IMR-90 (cell line): ENCODE measurements around the gene COG8. TPM values are rescaled to one million over a fixed set of nuclear protein-coding genes. Genes with fewer than 3 reads are reported as not detected.

ENCODE experiments used
- ATAC-seq: fragments of 200-7000 bp; cut with Tn5 transposase; 2 replicates; pipeline ENCODE4 v1.9.1; 2020; ENCODE audit warnings: low read depth, mild to moderate bottlenecking, moderate library complexity
- BruUV-seq: library from RNA; stranded (reverse); fragments of 400-500 nt; replicated peaks from 2 replicates; lab custom pipeline; 2021; lab: Mats Ljungman, UMichigan
- CTCF ChIA-PET: fragments of 300-600 bp; formaldehyde crosslinking; extraction: SDS; loops from one replicate; lab custom pipeline; 2021; ENCODE audit warnings: antibody characterized with exemption; lab: Yijun Ruan, JAX
- POLR2A ChIA-PET: fragments of 300-600 bp; sonication (Branson Sonifier 250); formaldehyde crosslinking; loops from one replicate; lab custom pipeline; 2022; ENCODE audit warnings: antibody characterized with exemption; ENCODE audit not compliant: unreplicated experiment; lab: Charles Lee
- DNase-seq: peaks from one replicate; pipeline ENCODE4 v3.0.0; 2013
- H2AFZ ChIP-seq: replicated peaks from 2 replicates; pipeline ENCODE3; 2013; ENCODE audit warnings: low read length, mild to moderate bottlenecking; ENCODE audit not compliant: poor library complexity
- H2AK5ac ChIP-seq: 2 replicates; pipeline ENCODE4 v1.6.1; 2013; ENCODE audit warnings: low read depth, low read length, inconsistent platforms
- H2AK9ac ChIP-seq: replicated peaks from 2 replicates; pipeline ENCODE3; 2013; ENCODE audit warnings: mild to moderate bottlenecking, low read depth, low read length, moderate library complexity; ENCODE audit not compliant: poor library complexity
- H2BK120ac ChIP-seq: 2 replicates; pipeline ENCODE4 v1.6.1; 2013; ENCODE audit warnings: low read depth, low read length, inconsistent platforms
- H2BK15ac ChIP-seq: 3 replicates; pipeline ENCODE4 v1.6.1; 2013; ENCODE audit warnings: low read depth, low read length, inconsistent platforms
- H2BK20ac ChIP-seq: 2 replicates; pipeline ENCODE4 v1.6.1; 2013; ENCODE audit warnings: low read depth, mild to moderate bottlenecking, inconsistent platforms, low read length, moderate library complexity
- H2BK5ac ChIP-seq: 2 replicates; pipeline ENCODE4 v1.6.1; 2013; ENCODE audit warnings: mild to moderate bottlenecking, low read depth, low read length, inconsistent platforms; ENCODE audit not compliant: poor library complexity, severe bottlenecking
- H3K14ac ChIP-seq: replicated peaks from 2 replicates; pipeline ENCODE4 v1.6.1; 2013; ENCODE audit warnings: low read depth, low read length, inconsistent platforms
- H3K18ac ChIP-seq: 2 replicates; pipeline ENCODE4 v1.6.1; 2013; ENCODE audit warnings: low read depth, low read length, control low read depth
- H3K23ac ChIP-seq: 2 replicates; pipeline ENCODE4 v1.6.1; 2013; ENCODE audit warnings: low read depth, low read length, inconsistent platforms
- H3K27ac ChIP-seq: 2 replicates; pipeline ENCODE4 v1.5.1; 2013; ENCODE audit warnings: mild to moderate bottlenecking, control low read depth, low read length; ENCODE audit not compliant: insufficient read depth
- H3K27me3 ChIP-seq: 2 replicates; pipeline ENCODE4 v1.6.1; 2013; ENCODE audit warnings: low read length; ENCODE audit not compliant: control insufficient read depth, insufficient read depth
- H3K36me3 ChIP-seq: 2 replicates; pipeline ENCODE4 v1.6.1; 2013; ENCODE audit warnings: low read length, mixed read lengths; ENCODE audit not compliant: control insufficient read depth, insufficient read depth
- H3K4ac ChIP-seq: 2 replicates; pipeline ENCODE4 v1.6.1; 2013; ENCODE audit warnings: low read depth, low read length, inconsistent platforms
- H3K4me1 ChIP-seq: 2 replicates; pipeline ENCODE4 v1.6.1; 2013; ENCODE audit warnings: low read length, mixed read lengths; ENCODE audit not compliant: control insufficient read depth, insufficient read depth
- H3K4me2 ChIP-seq: 2 replicates; pipeline ENCODE4 v1.6.1; 2013; ENCODE audit warnings: low read depth, mild to moderate bottlenecking, control low read depth, low read length, moderate library complexity
- H3K4me3 ChIP-seq: 2 replicates; pipeline ENCODE4 v1.5.1; 2013; ENCODE audit warnings: low read depth, mild to moderate bottlenecking, control low read depth, low read length, moderate library complexity; ENCODE audit not compliant: insufficient read depth
- H3K56ac ChIP-seq: 2 replicates; pipeline ENCODE4 v1.6.1; 2013; ENCODE audit warnings: low read length, inconsistent platforms; ENCODE audit not compliant: insufficient read depth; ENCODE audit errors: extremely low read depth
- H3K79me1 ChIP-seq, 2 experiments: 2 replicates each; pipeline ENCODE4 v1.6.1; 2013; ENCODE audit warnings: low read length in 2 of 2, inconsistent platforms in 1 of 2, low read depth in 1 of 2
- H3K9ac ChIP-seq: 2 replicates; pipeline ENCODE4 v1.6.1; 2013; ENCODE audit warnings: low read depth, low read length, control low read depth
- H3K9me1 ChIP-seq: 2 replicates; pipeline ENCODE4 v1.6.1; 2013; ENCODE audit warnings: low read length, inconsistent platforms; ENCODE audit not compliant: insufficient read depth
- H3K9me3 ChIP-seq: 2 replicates; pipeline ENCODE4 v1.6.1; 2013; ENCODE audit warnings: low read length; ENCODE audit not compliant: control insufficient read depth, insufficient read depth
- H4K20me1 ChIP-seq: 2 replicates; pipeline ENCODE4 v1.6.1; 2013; ENCODE audit warnings: low read length, inconsistent platforms; ENCODE audit not compliant: insufficient read depth
- H4K5ac ChIP-seq: 2 replicates; pipeline ENCODE4 v1.6.1; 2013; ENCODE audit warnings: mild to moderate bottlenecking, low read depth, low read length, control low read depth
- H4K8ac ChIP-seq, 2 experiments: 2 replicates each; pipeline ENCODE4 v1.6.1; 2013; ENCODE audit warnings: low read depth in 2 of 2, low read length in 2 of 2, control low read depth in 1 of 2, inconsistent platforms in 1 of 2
- H4K91ac ChIP-seq: 2 replicates; pipeline ENCODE4 v1.6.1; 2013; ENCODE audit warnings: low read depth, low read length, inconsistent platforms; ENCODE audit not compliant: insufficient read depth
- FOS ChIP-seq: fragments of 150-350 bp; IDR thresholded peaks from 2 replicates; pipeline ENCODE4 v1.6.1; 2016; ENCODE audit warnings: low read depth, low read length
- MAFK ChIP-seq: IDR thresholded peaks from 2 replicates; pipeline ENCODE4 v1.6.1; 2012; ENCODE audit warnings: low read depth, low read length, improper control_type of control experiment
- NFE2L2 ChIP-seq: fragments of 150-350 bp; IDR thresholded peaks from 2 replicates; pipeline ENCODE4 v1.6.1; 2016; ENCODE audit warnings: low read depth, mild to moderate bottlenecking, low read length
- POLR2A ChIP-seq: IDR thresholded peaks from 2 replicates; pipeline ENCODE4 v1.6.1; 2012; ENCODE audit warnings: mild to moderate bottlenecking, low read depth, low read length
- RCOR1 ChIP-seq: IDR thresholded peaks from 2 replicates; pipeline ENCODE4 v1.6.1; 2012; ENCODE audit warnings: mild to moderate bottlenecking, low read length, improper control_type of control experiment; ENCODE audit not compliant: insufficient replicate concordance
- RFX5 ChIP-seq: IDR thresholded peaks from 2 replicates; pipeline ENCODE4 v1.8.0; 2012; ENCODE audit warnings: low read depth, mild to moderate bottlenecking, low read length, moderate library complexity
- SMC3 ChIP-seq: fragments of 150-350 bp; IDR thresholded peaks from 2 replicates; pipeline ENCODE4 v1.6.1; 2016; ENCODE audit warnings: low read depth, mild to moderate bottlenecking, antibody characterized with exemption, low read length, moderate library complexity
- WGBS, 2 experiments: methylation state at CpG; one replicate each; pipeline versions ENCODE4 v1.1.5 to v1.1.7; 2013; ENCODE audit warnings: missing lambda C conversion rate in 2 of 2; ENCODE audit not compliant: insufficient read length in 1 of 2; ENCODE audit errors: extremely low coverage in 2 of 2; 5-methylcytosine and 5-hydroxymethylcytosine counted together
- dilution Hi-C: fragments of 300-500 bp; cut with HindIII; formaldehyde crosslinking; loops from one replicate; pipeline ENCODE4 v1.14.3; 2018; ENCODE audit warnings: low sequenced_read_pairs; ENCODE audit not compliant: unreplicated experiment
- in situ Hi-C: fragments of 300-500 bp; cut with MboI; formaldehyde crosslinking; loops from 3 replicates; pipeline ENCODE4 v1.14.3; 2019; ENCODE audit warnings: low sequenced_read_pairs, inconsistent platforms, mixed read lengths
- intact Hi-C: fragments of 100-400 bp; cut with micrococcal nuclease; formaldehyde crosslinking; loops from 2 replicates; pipeline ENCODE4 v1.10.0; 2022
- polyA plus RNA-seq, 3 experiments: library from polyadenylated mRNA; depleted of rRNA; stranded (reverse); fragments of >200 nt; gene quantifications; 2 replicates each; pipeline ENCODE4 v1.2.3, GENCODE V29; 2012; ENCODE audit warnings: low replicate concordance in 1 of 3
- total RNA-seq: library from RNA; depleted of rRNA; stranded (reverse); fragments of >200 nt; gene quantifications from 2 replicates; pipeline ENCODE4 v1.2.3, GENCODE V29; 2012

COG8 gene
- total and polyA plus RNA-seq, 2 of the 4 experiments (the other 2 are of a cell fraction), result 23.4 to 26.2 TPM

- TF ChIP-seq MAFK, result no peak
- TF ChIP-seq RFX5, result no peak
- no peak for TF ChIP-seq RCOR1
- TF ChIP-seq POLR2A, result no peak
- TF ChIP-seq SMC3, result no peak
Measured at GRCh38 chr16:69318911-69319289, 20.5 kb downstream of the COG8 start (continued).

GRCh38 chr16:69318177-69318910, 21.0 kb downstream of the COG8 start:
- Histone ChIP-seq H3K27me3 (no peaks in the 10 kb centered on the region), H3K79me1 (peaks cover 37 to 82% of the 10 kb centered on the region in 2 experiments), H3K23ac (no peak overlapping the region), H2AFZ (no peak overlapping the region), H3K4me1 (no peaks in the 10 kb centered on the region), H2BK5ac (no peak overlapping the region), H3K9me1 (peaks cover 3% of the 10 kb centered on the region; the same call in 1 of the 2 replicates), H2AK5ac (no peak overlapping the region), H2AK9ac (no peak overlapping the region), H4K91ac (no peak overlapping the region), H3K9me3 (no peaks in the 10 kb centered on the region), H3K4ac (no peak overlapping the region), H3K9ac (no peak overlapping the region), H4K20me1 (peaks cover 44% of the 10 kb centered on the region), H4K8ac (no peak overlapping the region), H3K56ac (no peak overlapping the region), H2BK15ac (no peak overlapping the region), H2BK20ac (no peak overlapping the region), H3K27ac (no peak overlapping the region), H3K14ac (no peak overlapping the region), H3K4me2 (no peak overlapping the region), H3K18ac (no peak overlapping the region), H3K4me3 (no peak overlapping the region), H3K36me3 (peaks cover 80% of the 10 kb centered on the region), H2BK120ac (no peak overlapping the region), H4K5ac (no peak overlapping the region)
- BruUV-seq, result no TSS peak
- POLR2A ChIA-PET, result no interaction called here
- DNase-seq, result no peak
- 100% methylated on average over 12 of the region's 30 CpGs; no CpG with 5 or more reads in 1 of the 2 experiments for WGBS, 2 experiments
- ATAC-seq, result no peak
- CTCF ChIA-PET, result no interaction called here
- in situ Hi-C loops, result no loop called here
- TF ChIP-seq NFE2L2, result no peak
- no peak for TF ChIP-seq FOS
- dilution Hi-C loops, result no loop called here
- intact Hi-C loops, result no loop called here
